ENCODE data around the gene MEG3. TPM values are rescaled to one million over a fixed set of nuclear protein-coding genes. Genes with fewer than 3 reads are reported as not detected.

The MEG3 gene
- total RNA-seq, 2 donors from 2014 or later = 10.3 to 11.0 TPM

- no peak for DNase-seq
- intact Hi-C loops (cut with DNase I) = no loop called here
These were observed 11.3 kb downstream of the MEG3 start for GRCh38 chr14:100836941-100837804.

GRCh38 chr14:100837805-100838350, 12.0 kb downstream of the MEG3 start:
- no peak overlapping the region for H3K4me3 ChIP-seq
- H3K9me3 ChIP-seq = no peaks in the 10 kb centered on the region
- H3K4me1 ChIP-seq = no peaks in the 10 kb centered on the region
- H3K27ac ChIP-seq = no peak overlapping the region
- no peak for DNase-seq
- H3K36me3 ChIP-seq = no peaks in the 10 kb centered on the region
- no peaks in the 10 kb centered on the region for H3K27me3 ChIP-seq
- H3K9ac ChIP-seq (ENCODE audit: low read depth in 2 of 2, low read length in 2 of 2) = no peak overlapping the region
- intact Hi-C loops (cut with DNase I) = no loop called here
- TF ChIP-seq CTCF (IDR thresholded peaks at IDR 0.05) = no peak

More at GRCh38 chr14:100836941-100837804, 11.3 kb downstream of the MEG3 start:
- no peaks in the 10 kb centered on the region for H3K27me3 ChIP-seq
- TF ChIP-seq CTCF (IDR thresholded peaks at IDR 0.05) = no peak
- no peaks in the 10 kb centered on the region for H3K36me3 ChIP-seq
- H3K9ac ChIP-seq (ENCODE audit: low read depth in 2 of 2, low read length in 2 of 2) = no peak overlapping the region
- no peaks in the 10 kb centered on the region for H3K9me3 ChIP-seq
- H3K4me3 ChIP-seq = no peak overlapping the region
- H3K4me1 ChIP-seq = no peaks in the 10 kb centered on the region
- H3K27ac ChIP-seq = no peak overlapping the region

GRCh38 chr14:100838493-100839314, 12.8 kb downstream of the MEG3 start:
- Histone ChIP-seq H3K4me1 (no peaks in the 10 kb centered on the region), H3K27ac (no peak overlapping the region), H3K4me3 (no peak overlapping the region), H3K9me3 (no peaks in the 10 kb centered on the region), H3K36me3 (no peaks in the 10 kb centered on the region), H3K27me3 (no peaks in the 10 kb centered on the region), H3K9ac (ENCODE audit: low read depth in 2 of 2, low read length in 2 of 2) (no peak overlapping the region)
- no peak for DNase-seq
- no peak for TF ChIP-seq CTCF (IDR thresholded peaks at IDR 0.05)
- intact Hi-C loops (cut with DNase I) = no loop called here

GRCh38 chr14:100839315-100839585, 13.3 kb downstream of the MEG3 start:
- no peak overlapping the region for H3K27ac ChIP-seq
- intact Hi-C loops (cut with DNase I) = no loop called here

More at GRCh38 chr14:100839315-100839585, 13.3 kb downstream of the MEG3 start:
- Histone ChIP-seq H3K4me1 (no peaks in the 10 kb centered on the region), H3K9me3 (no peaks in the 10 kb centered on the region), H3K36me3 (no peaks in the 10 kb centered on the region), H3K9ac (ENCODE audit: low read depth in 2 of 2, low read length in 2 of 2) (no peak overlapping the region), H3K27me3 (no peaks in the 10 kb centered on the region), H3K4me3 (no peak overlapping the region)
- DNase-seq = no peak
- TF ChIP-seq CTCF (IDR thresholded peaks at IDR 0.05) = no peak
